HG03108 (cell line): ENCODE data around the gene CIAO2B.
"Not testable (repeated sequence)": the region's sequence is repeated elsewhere in the genome, so short reads cannot be mapped to it uniquely, and the experiment has no call there.

ENCODE experiments used
- ATAC-seq: cut with Tn5 transposase; IDR thresholded peaks from one replicate; pipeline ENCODE4 v1.9.1; 2021; ENCODE audit warnings: moderate library complexity; ENCODE audit not compliant: unreplicated experiment

The CIAO2B gene

DNA sequence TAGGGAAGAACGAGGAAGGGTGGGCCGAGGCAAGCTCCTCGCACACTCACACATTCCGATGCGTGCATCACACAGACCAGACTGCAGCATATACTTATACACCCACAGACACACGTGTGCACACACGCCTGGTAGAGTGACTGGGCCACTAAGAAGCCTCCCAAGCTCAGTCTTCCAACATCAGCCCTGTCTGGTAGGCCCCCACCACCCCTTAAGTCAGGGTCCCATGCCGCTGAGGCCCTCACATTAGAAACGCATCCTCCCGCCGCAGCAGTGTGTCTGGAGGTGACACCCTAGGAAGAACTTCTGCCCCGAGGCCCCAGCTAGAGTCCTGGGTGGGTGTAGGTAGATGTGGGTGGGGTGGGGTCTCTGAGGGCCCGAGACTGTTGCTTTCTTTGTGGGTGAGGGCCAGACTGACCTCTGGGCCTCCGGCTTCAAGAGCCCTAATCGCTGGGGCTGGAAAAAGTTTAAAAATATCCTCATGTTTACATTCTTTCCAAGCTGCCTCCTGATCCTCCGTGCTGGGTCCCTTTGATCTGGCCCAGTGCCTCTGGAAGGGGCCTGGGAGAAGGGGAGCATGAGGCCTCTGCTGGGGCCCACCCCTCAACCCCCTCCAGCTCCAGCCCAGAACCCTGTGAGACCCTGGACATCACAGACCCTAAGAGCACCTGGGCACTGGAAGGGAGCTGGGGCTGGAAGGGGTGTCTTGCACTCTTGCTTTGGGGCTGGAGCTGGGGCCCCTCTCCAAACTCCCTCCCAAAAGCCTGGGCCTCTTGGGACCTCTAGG is 29.2 kb downstream of the CIAO2B start:
- no peak for ATAC-seq

- no peak for ATAC-seq
Measured at GRCh38 chr16:66904428-66904845, 29.8 kb downstream of the CIAO2B start.

DNA sequence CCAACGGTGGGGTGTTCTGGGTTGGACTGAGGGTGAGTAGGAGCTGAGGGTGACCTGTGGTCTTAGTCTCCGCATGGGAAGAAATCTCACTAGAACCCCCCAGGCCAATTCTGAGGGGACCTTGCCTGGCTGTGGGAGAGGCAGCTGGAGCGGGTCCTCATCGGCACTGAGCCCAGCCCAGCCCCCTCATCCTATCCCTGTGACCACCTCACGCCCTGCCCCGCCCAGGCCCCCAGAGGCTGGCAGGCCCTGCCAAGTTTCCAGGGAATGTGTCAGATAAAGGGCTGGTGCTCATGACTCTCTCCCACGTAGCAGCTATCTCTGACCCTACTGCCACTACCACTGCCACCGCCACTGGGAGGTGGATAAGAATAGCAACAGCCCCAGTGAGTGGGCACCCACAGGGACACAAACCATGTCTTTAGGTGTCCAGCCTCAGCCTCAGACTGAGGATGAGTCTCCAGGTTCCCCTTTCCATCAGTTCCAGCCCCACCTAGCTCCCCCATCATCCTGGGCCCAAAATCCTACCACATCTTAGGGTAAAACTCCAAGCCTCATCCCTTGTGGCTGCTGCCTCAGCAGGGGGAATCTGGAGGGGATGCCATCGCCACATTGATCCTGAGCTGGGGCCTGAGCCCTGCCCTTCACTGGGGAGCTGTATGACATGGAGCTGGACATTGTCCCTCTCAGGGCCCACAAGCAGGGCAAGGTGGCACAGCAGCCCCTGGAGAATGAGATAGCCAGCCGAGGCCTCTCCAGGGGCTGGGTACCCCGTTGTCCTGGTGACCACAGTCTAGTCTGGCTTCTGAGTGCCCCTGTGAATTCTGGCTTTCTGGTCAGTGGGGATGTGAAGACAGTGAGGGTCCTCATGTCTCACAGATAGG is 30.4 kb downstream of the CIAO2B start:
- no peak for ATAC-seq

DNA sequence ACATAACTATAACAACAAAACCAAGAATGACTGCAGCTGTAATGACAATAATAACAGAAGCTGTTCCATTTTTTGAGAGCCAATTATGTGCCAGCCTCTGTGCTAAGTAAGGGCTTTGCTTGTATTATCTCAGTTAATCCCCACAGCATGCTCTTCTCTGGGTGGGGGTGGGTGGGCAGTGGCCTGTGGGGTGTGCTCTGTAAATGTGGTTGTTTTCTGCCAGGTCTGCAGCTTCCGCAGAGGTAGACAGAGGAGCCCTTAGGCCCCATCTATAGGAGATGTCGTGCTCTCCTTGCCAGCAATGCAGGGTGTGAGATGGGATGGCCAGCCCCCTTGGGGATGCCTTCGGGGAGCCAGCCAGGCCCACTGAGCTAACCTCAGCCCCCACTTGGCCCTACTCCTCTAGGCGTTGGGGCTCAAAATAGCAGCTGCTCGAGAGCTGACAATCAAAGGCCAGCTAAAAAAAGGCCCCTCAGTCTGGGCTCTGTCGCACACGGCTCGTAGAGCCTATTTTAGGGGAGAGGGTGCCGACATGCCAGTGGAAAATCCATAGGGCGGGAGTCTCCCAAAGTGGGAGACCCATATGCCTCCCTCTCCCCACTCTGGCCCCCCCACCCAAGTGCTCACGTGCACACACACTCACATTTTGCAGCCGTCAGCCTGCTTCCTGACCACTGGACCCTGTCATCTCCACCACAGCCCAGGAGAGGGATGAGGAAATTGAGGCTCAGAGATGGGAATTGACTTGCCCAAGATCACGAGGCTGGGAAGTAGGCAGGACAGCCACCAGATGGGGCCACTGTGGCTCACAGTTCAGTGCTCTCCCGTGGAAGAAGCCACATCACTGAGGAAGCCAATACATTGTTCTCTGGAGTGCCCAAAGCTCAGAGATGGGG is 31.3 kb downstream of the CIAO2B start:
- no peak for ATAC-seq

GRCh38 chr16:66901626-66902025 is 32.6 kb downstream of the CIAO2B start:
- ATAC-seq, result no peak

DNA sequence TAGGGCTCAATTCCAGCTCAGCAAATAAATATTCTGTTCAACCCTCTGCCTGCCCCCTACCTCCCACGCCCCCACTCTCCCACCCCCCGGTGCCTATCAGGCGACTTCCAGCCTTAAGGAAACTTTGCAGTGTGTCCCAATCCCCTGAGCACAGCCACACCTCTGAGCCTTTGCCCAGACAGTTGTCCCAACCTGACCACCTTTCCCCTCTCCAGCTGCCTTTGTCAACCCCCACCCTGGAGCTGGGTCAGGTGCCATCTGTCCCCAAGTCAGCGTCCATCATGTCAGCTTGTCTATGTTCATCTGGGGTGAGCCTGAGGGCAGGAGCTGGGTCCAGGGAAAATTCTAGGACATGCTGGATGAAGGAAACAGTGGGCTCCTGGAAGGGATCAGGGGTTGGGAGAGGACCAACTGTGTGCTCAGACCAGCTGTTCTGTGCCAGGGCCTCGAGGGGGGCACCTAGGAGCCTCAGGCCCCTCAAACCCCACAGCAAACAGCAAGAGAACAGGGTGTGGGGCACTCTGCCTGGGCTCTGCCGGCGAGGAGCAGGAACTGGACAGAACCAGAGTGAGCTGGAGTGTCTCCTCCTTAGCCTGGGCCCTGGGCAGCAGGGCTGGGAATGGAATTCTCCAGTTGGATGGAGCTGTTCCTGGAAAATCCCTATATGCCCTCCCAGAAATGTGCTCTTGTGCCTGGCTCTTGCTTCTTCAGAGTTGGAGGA is 33.3 kb downstream of the CIAO2B start:
- no peak for ATAC-seq

GRCh38 chr16:66899945-66900710 is 34.1 kb downstream of the CIAO2B start:
- ATAC-seq, result no peak

- ATAC-seq, result no peak
Measured at GRCh38 chr16:66899310-66899944, 34.8 kb downstream of the CIAO2B start.

DNA sequence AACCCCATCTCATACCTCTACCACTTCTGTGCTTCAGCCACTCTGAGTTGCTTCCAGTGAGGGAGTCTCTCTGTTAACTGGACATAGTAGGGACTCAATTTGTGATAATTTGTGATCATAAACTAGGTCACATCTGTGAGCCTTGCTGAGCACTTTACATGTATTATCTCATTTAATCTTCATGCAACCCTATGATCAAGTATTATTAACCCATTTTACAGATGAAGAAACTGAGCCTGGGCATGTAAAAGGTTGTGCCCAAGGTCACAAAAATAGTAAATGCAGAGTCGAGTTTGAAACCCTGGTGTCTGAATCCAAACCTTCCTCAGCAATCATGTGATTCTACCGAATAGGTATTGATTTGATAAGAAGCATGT is 35.3 kb downstream of the CIAO2B start:
- no peak for ATAC-seq

GRCh38 chr16:66898207-66898606 is 36.0 kb downstream of the CIAO2B start:
- ATAC-seq, result no peak

GRCh38 chr16:66896682-66897081 is 37.5 kb downstream of the CIAO2B start:
- ATAC-seq, result not testable (repeated sequence)

- no peak for ATAC-seq
Measured at GRCh38 chr16:66895999-66896398, 38.2 kb downstream of the CIAO2B start.

- ATAC-seq, result no peak
Measured at GRCh38 chr16:66895689-66895979, 38.6 kb downstream of the CIAO2B start.

DNA sequence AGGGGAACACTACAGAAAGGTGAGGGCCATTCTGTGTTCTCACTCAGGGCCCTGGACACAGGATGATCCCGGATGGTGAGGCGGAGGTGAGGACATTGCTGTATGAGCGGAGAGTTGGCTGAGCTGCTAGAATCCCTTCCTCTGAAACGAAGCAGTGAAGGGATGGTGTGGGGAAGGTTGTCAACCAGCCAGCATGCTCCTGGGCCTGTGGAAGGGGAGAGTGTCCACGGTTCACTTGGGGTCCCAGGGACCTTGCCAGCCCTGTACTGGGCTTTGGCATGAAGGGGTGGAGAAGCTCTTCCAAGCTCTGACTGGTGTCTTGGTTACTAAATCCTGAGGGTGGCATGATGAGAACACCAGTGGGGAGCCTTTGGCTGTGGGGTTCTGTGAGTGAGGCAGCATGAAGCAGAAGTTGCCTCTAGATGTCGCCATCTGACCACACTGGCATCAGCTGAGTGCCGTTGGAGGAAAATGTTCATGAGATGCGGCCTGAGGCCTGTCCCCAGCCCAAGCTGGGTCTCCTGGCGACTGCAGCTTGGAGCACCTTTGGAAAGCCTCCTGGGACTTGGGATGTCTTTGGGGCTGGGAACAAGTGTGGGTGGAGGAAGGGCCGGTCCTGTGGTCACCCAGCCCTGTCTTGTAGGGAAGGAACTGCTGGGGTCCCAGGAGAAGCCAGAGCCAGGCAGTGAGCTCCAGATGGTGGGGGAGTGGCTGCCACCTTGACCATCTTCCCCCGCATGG is 39.1 kb downstream of the CIAO2B start:
- ATAC-seq, result peak; percentile 67

DNA sequence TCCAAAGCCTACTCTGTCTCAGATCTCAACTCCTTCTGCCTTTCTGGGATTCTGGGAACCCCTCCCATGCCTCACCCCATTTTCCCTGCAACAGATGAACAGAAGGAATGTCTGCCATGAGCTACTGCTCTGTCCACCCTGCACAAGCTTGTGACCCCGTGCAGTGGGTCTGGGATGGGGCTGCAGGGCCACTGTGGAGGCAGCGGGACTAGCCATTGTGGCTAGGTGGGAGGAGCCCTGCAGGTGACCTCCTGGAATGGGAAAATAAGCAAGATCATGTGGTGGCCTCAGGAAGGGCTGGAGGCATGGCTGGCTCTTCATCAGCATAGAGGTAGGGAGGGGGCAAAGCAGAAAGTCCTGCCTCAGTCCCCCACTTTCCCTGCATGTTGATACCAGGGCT is 40.1 kb downstream of the CIAO2B start:
- no peak for ATAC-seq

- no peak for ATAC-seq
Measured at GRCh38 chr16:66891797-66892196, 42.4 kb downstream of the CIAO2B start.

GRCh38 chr16:66891360-66891759 is 42.8 kb downstream of the CIAO2B start:
- no peak for ATAC-seq

- no peak for ATAC-seq
Measured at GRCh38 chr16:66890799-66891198, 43.4 kb downstream of the CIAO2B start.

DNA sequence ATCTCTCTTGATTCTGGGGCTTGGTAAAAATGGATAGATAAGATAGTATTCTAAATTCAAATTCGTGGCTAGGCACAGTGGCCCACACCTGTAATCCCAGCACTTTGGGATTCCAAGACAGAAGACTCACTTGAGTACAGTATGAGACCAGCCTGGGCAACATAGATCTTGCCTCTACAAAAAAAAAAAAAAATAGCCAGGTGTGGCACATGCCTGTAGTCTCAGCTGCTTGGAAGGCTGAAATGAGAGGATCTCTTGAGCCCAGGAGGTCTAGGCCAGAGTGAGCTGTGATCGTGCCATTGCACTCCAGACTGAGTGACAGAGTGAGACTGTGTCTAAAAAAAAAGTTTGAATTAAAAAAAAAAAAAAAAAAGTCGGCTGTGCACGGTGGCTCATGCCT is 44.6 kb downstream of the CIAO2B start:
- no peak for ATAC-seq
